ENCODE data around the gene KRT82. TPM values are rescaled to one million over a fixed set of nuclear protein-coding genes. Genes with fewer than 3 reads are reported as not detected.

KRT82 gene
- total RNA-seq, 2 donors from 2014 or later = not detected

DNA sequence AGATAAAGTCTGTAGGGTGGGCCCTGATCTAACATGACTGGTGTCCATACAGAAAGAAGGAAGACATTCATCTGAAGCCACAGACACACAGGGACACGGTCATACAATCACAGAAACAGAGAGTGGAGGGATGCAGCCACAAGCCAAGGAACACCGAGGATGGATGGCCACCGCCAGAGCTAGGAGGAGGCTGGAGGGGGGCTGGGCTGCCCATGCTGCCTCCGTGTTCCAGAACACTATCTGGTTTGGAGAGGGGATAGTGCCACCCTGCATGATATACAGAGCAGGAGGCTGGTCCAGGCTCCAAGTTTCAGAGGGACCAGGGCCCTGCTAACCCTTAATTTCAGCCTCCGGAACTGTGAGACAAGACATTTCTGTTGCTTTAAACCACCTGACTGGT, 19.3 kb upstream of the KRT82 start:
- Mint-ChIP-seq H3K27me3 (ENCODE audit: insufficient read depth) (peaks cover 16% of the 10 kb centered on the region), H3K36me3 (ENCODE audit: low read depth) (no peaks in the 10 kb centered on the region), H3K9me3 (no peaks in the 10 kb centered on the region), H3K4me1 (no peaks in the 10 kb centered on the region), H3K27ac (no peak overlapping the region), H3K4me3 (no peak overlapping the region)
- H3K27me3 ChIP-seq (ENCODE audit: control insufficient read depth, insufficient read depth, low read length, poor library complexity, severe bottlenecking) = no peaks in the 10 kb centered on the region
- DNase-seq = no peak
- no peaks in the 10 kb centered on the region for H3K9me3 ChIP-seq (ENCODE audit: control insufficient read depth, low read length)
- 89 to 91% methylated on average over 4 to 5 of the region's 5 CpGs for WGBS, 2 experiments (ENCODE audit: insufficient coverage in 1 of 2, insufficient read length in 1 of 2)
- no peak overlapping the region for H3K4me3 ChIP-seq (ENCODE audit: low read length)
- H3K9ac ChIP-seq (ENCODE audit: extremely low read depth, low read length, poor library complexity, severe bottlenecking) = no peak overlapping the region
- H3K27ac ChIP-seq (ENCODE audit: low read depth, low read length) = no peak overlapping the region
- H3K4me1 ChIP-seq (ENCODE audit: control insufficient read depth, insufficient read depth, low read length) = no peaks in the 10 kb centered on the region
- TF ChIP-seq, protein P1, sequence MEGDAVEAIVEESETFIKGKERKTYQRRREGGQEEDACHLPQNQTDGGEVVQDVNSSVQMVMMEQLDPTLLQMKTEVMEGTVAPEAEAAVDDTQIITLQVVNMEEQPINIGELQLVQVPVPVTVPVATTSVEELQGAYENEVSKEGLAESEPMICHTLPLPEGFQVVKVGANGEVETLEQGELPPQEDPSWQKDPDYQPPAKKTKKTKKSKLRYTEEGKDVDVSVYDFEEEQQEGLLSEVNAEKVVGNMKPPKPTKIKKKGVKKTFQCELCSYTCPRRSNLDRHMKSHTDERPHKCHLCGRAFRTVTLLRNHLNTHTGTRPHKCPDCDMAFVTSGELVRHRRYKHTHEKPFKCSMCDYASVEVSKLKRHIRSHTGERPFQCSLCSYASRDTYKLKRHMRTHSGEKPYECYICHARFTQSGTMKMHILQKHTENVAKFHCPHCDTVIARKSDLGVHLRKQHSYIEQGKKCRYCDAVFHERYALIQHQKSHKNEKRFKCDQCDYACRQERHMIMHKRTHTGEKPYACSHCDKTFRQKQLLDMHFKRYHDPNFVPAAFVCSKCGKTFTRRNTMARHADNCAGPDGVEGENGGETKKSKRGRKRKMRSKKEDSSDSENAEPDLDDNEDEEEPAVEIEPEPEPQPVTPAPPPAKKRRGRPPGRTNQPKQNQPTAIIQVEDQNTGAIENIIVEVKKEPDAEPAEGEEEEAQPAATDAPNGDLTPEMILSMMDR (conservative IDR thresholded peaks at IDR 0.05) = no peak
- H3K36me3 ChIP-seq (ENCODE audit: control insufficient read depth, insufficient read depth, low read length) = no peaks in the 10 kb centered on the region

DNA sequence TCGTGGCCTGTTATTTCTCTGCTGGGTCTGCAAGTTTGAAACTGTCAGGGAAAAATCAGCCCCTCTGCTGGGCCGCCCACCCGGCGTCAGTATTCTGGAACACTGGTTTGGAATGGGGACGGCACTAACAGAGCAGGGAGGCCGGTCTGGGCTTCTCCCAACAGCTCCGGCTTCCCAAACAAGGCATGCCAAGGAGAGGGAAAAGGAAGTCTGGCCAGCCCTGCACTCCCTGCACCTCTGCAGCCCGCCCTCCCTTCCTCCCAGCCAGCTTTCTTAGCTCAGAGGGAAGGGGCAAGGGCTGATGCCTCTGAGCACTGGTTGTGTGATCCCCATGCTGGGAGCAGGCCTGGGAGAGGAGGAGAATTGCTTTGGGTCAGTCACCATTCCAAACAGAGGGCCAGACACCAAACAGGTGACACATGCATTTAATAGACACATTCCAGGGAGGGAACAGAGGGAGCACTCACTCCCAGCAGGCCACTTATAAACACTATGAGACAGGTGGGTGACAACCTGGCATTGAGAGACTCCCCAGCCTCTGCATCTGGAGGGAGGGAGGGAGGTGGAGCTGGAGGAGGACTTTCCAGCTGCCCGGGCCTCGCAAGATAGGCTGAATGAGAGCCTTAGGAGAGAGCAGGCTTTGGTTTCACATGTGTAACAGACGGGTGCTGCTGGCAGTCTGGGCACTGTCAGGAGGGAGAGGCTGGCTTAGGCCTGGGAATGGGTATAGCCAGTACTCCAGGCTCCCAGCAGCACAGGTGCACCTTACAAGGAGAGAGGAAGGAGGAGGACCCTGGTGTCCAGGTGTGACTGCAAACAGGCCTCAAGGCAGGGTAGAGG, 17.7 kb upstream of the KRT82 start:
- 85 to 88% methylated on average over 5 to 11 of the region's 11 CpGs for WGBS, 2 experiments (ENCODE audit: insufficient coverage in 1 of 2, insufficient read length in 1 of 2)
- no peaks in the 10 kb centered on the region for H3K9me3 Mint-ChIP-seq

DNA sequence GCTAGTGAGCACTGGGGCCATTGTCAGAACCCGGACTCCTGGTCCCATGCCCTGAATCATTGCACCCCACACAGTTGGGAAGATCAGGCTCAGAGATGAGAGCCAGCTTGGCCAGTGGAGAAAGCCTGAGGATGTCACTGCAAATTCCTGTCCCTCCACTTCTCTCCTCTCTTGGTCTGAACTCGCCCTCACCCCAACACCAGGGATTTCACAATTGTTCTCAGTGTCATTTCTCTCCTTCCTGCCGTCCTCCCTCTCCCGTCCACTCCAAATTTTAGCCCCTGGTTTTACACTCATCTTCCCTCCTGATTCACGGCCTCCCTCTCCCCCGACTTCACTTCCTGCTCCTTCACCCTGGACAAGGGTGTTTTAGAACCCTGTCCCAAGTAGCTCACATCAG, 16.9 kb upstream of the KRT82 start:
- H3K9me3 Mint-ChIP-seq = no peaks in the 10 kb centered on the region
- TF ChIP-seq, protein P1 (conservative IDR thresholded peaks at IDR 0.05) = no peak
- Histone ChIP-seq H3K27me3 (ENCODE audit: control insufficient read depth, insufficient read depth, low read length, poor library complexity, severe bottlenecking) (no peaks in the 10 kb centered on the region), H3K36me3 (ENCODE audit: control insufficient read depth, insufficient read depth, low read length) (no peaks in the 10 kb centered on the region), H3K9me3 (ENCODE audit: control insufficient read depth, low read length) (no peaks in the 10 kb centered on the region), H3K27ac (ENCODE audit: low read depth, low read length) (no peak overlapping the region), H3K9ac (ENCODE audit: extremely low read depth, low read length, poor library complexity, severe bottlenecking) (no peak overlapping the region), H3K4me3 (ENCODE audit: low read length) (no peak overlapping the region), H3K4me1 (ENCODE audit: control insufficient read depth, insufficient read depth, low read length) (no peaks in the 10 kb centered on the region)
- peaks cover 4% of the 10 kb centered on the region for H3K27me3 Mint-ChIP-seq (ENCODE audit: insufficient read depth)
- no peaks in the 10 kb centered on the region for H3K4me1 Mint-ChIP-seq
- no peak for DNase-seq
- H3K4me3 Mint-ChIP-seq = no peak overlapping the region
- 80 to 87% methylated on average over 3 to 6 of the region's 6 CpGs for WGBS, 2 experiments (ENCODE audit: insufficient coverage in 1 of 2, insufficient read length in 1 of 2)
- H3K36me3 Mint-ChIP-seq (ENCODE audit: low read depth) = no peaks in the 10 kb centered on the region
- H3K27ac Mint-ChIP-seq = no peak overlapping the region

More for the DNA sequence above, 17.7 kb upstream of the KRT82 start:
- Histone ChIP-seq H3K4me3 (ENCODE audit: low read length) (no peak overlapping the region), H3K9ac (ENCODE audit: extremely low read depth, low read length, poor library complexity, severe bottlenecking) (no peak overlapping the region), H3K27me3 (ENCODE audit: control insufficient read depth, insufficient read depth, low read length, poor library complexity, severe bottlenecking) (no peaks in the 10 kb centered on the region), H3K4me1 (ENCODE audit: control insufficient read depth, insufficient read depth, low read length) (no peaks in the 10 kb centered on the region), H3K9me3 (ENCODE audit: control insufficient read depth, low read length) (no peaks in the 10 kb centered on the region), H3K36me3 (ENCODE audit: control insufficient read depth, insufficient read depth, low read length) (no peaks in the 10 kb centered on the region), H3K27ac (ENCODE audit: low read depth, low read length) (no peak overlapping the region)
- DNase-seq = no peak
- TF ChIP-seq, protein P1 (conservative IDR thresholded peaks at IDR 0.05) = no peak
- no peaks in the 10 kb centered on the region for H3K36me3 Mint-ChIP-seq (ENCODE audit: low read depth)
- no peaks in the 10 kb centered on the region for H3K4me1 Mint-ChIP-seq
- H3K4me3 Mint-ChIP-seq = no peak overlapping the region
- peaks cover 4% of the 10 kb centered on the region for H3K27me3 Mint-ChIP-seq (ENCODE audit: insufficient read depth)
- no peak overlapping the region for H3K27ac Mint-ChIP-seq

All from endodermal cell (in vitro differentiated cells).